Lung microvascular endothelial cell (primary cell): ENCODE data around the gene NDOR1. TPM values are rescaled to one million over a fixed set of nuclear protein-coding genes. Genes with fewer than 3 reads are reported as not detected.

Experiments used
- DNase-seq, 2 donors: peaks; one replicate each; pipeline versions ENCODE4 v3.0.0 to v3.0.0-alpha.2; 2010; ENCODE audit warnings: low read depth in 2 of 2
- total RNA-seq: library from RNA; depleted of rRNA; stranded (reverse); fragments of >200 nt; gene quantifications from 2 replicates; pipeline ENCODE4 v1.2.1, GENCODE V29; 2014

NDOR1 gene
- total RNA-seq, 1 donor from 2014 or later, result 2.4 TPM

DNA sequence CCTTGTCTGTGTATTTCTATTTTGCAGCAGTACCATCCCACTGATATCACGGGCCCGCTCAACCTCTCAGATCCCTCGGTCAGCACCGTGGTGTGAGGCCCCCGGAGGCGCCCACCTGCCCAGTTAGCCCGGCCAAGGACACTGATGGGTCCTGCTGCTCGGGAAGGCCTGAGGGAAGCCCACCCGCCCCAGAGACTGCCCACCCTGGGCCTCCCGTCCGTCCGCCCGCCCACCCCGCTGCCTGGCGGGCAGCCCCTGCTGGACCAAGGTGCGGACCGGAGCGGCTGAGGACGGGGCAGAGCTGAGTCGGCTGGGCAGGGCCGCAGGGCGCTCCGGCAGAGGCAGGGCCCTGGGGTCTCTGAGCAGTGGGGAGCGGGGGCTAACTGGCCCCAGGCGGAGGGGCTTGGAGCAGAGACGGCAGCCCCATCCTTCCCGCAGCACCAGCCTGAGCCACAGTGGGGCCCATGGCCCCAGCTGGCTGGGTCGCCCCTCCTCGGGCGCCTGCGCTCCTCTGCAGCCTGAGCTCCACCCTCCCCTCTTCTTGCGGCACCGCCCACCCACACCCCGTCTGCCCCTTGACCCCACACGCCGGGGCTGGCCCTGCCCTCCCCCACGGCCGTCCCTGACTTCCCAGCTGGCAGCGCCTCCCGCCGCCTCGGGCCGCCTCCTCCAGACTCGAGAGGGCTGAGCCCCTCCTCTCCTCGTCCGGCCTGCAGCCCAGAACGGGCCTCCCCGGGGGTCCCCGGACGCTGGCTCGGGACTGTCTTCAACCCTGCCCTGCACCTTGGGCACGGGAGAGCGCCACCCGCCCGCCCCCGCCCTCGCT lies 37.5 kb upstream of the NDOR1 start:
- DNase-seq, result no peak

GRCh38 chr9:137168573-137168903 lies 37.0 kb upstream of the NDOR1 start:
- no peak for DNase-seq

- peak; percentile 40 to 72 for DNase-seq
Measured at GRCh38 chr9:137168904-137169856, 36.3 kb upstream of the NDOR1 start.

- DNase-seq, result no peak
Measured at GRCh38 chr9:137169896-137170358, 35.6 kb upstream of the NDOR1 start, which contains the start of gene LRRC26. Gene LRRC26 (minus strand): TSS chr9:137170051. CDS start chr9:137169943, 108 bp downstream.

DNA sequence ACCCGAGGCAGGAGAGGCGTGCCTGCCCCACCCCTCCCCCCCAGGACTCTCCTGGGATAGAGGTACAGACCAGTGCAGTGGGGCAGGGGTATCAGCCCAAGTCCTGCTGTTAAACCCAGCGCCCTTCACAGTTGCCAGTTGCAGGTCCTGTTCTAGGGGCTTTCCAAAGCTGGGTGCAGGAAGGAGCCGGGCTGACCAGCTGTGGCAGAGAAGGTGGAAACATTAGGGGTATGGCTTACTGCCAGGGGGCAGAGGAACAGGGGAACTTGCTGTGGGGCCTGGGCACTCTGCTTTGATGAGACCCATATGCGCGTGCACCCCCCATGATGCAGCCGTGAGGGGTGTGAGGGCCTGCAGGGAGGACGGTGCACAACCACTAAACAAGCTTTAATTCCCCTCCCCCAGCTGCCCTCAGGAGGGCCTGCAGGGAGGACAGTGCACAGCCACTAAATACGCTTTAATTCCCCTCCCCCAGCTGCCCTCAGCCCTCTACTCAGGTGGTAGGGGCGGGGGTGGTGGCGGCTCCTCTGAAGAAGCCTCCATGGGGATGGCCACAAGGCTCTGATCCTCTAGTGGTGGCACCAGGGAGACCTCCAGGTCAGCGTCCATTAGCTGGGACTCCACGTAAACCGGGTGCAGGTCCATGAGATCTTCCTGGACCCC lies 34.9 kb upstream of the NDOR1 start:
- DNase-seq, result no peak

GRCh38 chr9:137171149-137171900 lies 34.2 kb upstream of the NDOR1 start:
- DNase-seq, result no peak

DNA sequence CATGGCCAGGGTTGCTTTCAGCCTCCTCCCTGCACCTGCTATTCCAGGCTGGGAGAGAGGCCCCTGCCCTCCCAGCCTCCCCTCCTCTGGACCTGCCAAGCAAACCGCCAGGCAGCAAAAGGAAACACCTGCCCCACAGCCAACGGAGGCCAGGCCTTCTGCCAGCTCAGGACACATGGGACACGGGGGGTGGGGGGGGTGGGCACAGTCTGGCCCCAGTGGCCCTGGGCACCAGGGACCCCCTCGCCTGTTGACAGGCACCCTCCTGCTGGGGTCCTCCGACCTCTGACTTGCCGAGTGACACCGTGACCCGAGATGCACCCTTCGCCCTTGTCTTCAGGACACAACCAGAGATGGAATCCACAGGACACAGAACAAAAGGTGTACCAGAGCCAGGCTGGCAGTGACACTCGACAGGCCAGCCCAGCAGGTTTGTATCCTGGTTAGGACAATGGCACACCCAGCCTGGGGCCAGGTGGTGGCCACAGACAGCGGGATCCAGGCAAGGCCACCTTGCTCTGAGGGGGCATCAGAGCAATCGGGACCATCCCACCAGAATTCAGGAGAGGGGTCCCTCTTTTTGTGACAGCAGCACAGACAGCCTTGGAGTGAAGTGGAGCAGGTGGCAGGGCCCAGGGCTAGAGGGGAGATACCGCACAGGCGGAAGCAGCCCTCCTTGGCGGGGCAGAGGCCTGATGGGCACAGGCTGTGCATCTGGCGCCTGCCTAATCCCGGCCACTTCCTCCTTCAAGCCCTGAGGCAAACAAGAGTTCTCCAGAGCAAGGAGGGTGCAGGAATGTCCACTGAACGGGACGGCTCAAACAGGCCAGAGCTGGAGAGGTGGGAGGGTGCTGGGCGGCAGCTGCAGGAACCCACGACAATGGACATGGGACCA lies 32.4 kb upstream of the NDOR1 start:
- no peak for DNase-seq

DNA sequence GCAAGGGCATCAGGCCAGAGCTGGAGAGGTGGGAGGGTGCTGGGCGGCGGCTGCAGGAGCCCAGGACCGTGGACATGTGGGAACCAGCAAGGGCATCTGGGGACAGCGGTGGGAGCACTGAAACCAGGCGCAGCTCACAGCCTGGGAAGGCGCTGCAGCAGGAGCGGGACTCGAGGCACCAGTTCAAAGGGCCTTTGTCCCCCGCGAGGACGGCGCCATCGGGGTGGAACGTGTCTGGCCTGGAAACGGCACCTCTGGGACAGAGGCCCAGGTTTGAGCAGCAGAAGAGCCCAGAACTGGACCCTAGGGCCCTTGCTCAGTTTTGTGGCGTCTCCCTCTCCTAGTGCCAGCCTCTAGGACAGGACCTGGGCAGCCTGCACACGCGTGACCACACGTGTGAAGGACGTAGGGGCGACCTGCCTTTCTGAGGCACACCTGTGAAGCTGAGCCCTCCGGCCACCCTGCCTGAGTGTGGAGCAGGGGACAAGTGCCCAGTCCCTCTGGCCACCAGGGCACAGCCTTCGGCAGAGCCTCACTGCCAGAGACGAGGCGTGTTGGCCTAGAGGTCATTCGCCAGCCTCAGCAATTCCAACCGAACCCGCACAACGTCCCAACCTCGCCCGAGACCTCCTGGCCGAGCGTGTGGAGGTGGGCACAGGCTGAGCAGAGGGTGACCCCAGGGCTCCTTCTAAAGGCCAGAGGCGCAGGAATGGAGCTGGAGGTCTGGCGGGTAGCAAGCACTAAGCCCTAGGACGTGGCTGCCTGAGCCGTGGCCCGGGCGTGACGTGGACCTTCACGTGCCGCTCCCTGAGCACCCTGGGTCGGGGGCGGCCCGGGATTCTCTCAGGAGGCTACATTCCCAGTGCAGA lies 31.5 kb upstream of the NDOR1 start:
- DNase-seq, result no peak

- DNase-seq, result no peak
Measured at GRCh38 chr9:137174722-137175293, 30.7 kb upstream of the NDOR1 start.

- DNase-seq, result no peak
Measured at GRCh38 chr9:137175345-137175961, 30.0 kb upstream of the NDOR1 start.

GRCh38 chr9:137176302-137177182 lies 29.0 kb upstream of the NDOR1 start:
- DNase-seq, result peak; percentile 57 to 65

- DNase-seq, result peak in 1 of 2 donors; percentile 22
Measured at GRCh38 chr9:137178201-137178938, 27.1 kb upstream of the NDOR1 start.

DNA sequence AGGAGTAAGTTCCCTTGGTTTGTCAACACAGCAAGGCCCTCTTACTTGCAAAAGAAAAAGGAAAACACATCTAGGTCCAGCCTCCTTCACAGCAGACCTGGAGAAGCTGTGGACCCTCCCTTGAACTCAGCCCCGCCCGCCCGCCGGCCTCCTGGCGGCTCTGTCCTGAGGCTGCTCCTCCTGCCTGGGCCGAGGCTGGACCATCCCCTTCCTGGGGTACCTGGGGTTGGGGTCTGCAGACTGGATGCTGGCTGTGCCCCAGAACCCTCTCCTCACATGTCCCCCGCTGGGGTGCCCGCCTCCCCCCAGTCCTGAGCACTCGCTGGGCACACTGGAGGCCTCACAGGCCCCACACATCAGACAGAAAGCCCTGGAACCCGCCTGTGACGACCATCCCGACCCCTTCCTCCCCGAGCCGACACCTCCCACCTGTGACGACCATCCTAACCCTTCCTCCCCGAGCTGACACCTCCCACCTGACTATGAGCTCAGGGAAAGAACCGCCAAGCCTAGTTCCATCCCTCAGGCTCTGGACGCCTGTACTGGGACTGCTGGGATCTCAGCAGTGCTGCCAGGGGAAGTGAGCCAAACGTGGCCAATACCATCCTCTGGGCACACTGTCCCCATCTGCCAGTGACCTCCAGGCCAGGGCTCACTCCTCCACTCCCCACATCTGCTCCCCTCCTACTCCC lies 26.4 kb upstream of the NDOR1 start:
- DNase-seq, result no peak

GRCh38 chr9:137179761-137180160 lies 25.7 kb upstream of the NDOR1 start:
- DNase-seq, result no peak

- no peak for DNase-seq
Measured at GRCh38 chr9:137180491-137180890, 25.0 kb upstream of the NDOR1 start.

DNA sequence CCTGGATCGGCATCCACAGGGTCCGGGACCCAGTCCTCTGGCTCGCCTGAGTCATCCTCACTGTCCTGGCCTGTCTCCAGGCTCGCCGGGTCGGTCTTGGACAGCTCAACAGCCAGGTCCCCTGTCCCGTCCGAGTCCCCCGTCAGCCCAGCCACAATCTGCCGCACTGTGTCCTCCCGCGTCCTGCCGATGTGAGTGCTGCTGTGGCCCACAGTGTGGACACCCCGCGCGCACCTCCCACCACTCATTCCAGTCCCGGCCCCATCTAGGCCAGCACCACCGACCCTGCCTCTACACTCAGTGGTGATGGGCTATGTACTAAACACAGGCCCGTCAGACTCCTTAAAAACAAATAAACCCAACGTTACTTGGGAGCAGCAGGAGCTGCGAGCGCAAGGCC lies 23.8 kb upstream of the NDOR1 start:
- DNase-seq, result no peak
